ENCODE results near the gene LY9. TPM values are rescaled to one million over a fixed set of nuclear protein-coding genes. Genes with fewer than 3 reads are reported as not detected.

The LY9 gene
- total and polyA plus RNA-seq, 9 of the 15 experiments (the other 6 are each of a cell fraction or from before 2014, with no cell fraction given) = not detected

- no peak overlapping the region for H3K9ac ChIP-seq (ENCODE audit: insufficient read depth in 1 of 2, low read depth in 2 of 2, low read length in 2 of 2)
- no peaks in the 10 kb centered on the region for H3K36me3 ChIP-seq (ENCODE audit: control insufficient read depth, insufficient read depth, low read length)
- no peaks in the 10 kb centered on the region for H3K9me1 ChIP-seq (ENCODE audit: control insufficient read depth, insufficient read depth, low read length)
- no peaks in the 10 kb centered on the region for H3K4me1 ChIP-seq (replicated peaks in 1 of 2; ENCODE audit: control insufficient read depth in 2 of 2, insufficient read depth in 2 of 2, low read length in 2 of 2)
- in situ Hi-C loops (cut with MboI) (no loop called here), intact Hi-C loops (cut with micrococcal nuclease) (no loop called here)
- H3K9me3 ChIP-seq (replicated peaks; ENCODE audit: control insufficient read depth, insufficient read depth, low read depth, low read length) = peaks cover 6% of the 10 kb centered on the region
- TF ChIP-seq NCOA6 (IDR thresholded peaks at IDR 0.05) (no peak), TEAD1 (CRISPR knock-in tag; IDR thresholded peaks at IDR 0.05) (no peak), ZFPM2 (CRISPR knock-in tag; IDR thresholded peaks at IDR 0.05) (no peak), SETDB1 (IDR thresholded peaks at IDR 0.05; ENCODE audit: low read length) (no peak), ZKSCAN1 (IDR thresholded peaks at IDR 0.05; ENCODE audit: low read depth, low read length) (no peak), SMARCE1 (IDR thresholded peaks at IDR 0.05) (no peak), FOXK1 (CRISPR knock-in tag; IDR thresholded peaks at IDR 0.05; ENCODE audit: borderline replicate concordance) (no peak), TCF3 (CRISPR knock-in tag; IDR thresholded peaks at IDR 0.05) (no peak), BHLHE40 (IDR thresholded peaks at IDR 0.05; ENCODE audit: low read length) (no peak), NCOA2 (IDR thresholded peaks at IDR 0.05; ENCODE audit: partially characterized antibody in 2 of 2) (no peak), XRCC3 (IDR thresholded peaks at IDR 0.05) (no peak), MAFK (IDR thresholded peaks at IDR 0.05; ENCODE audit: low read length) (no peak), NCOA1 (IDR thresholded peaks at IDR 0.05; ENCODE audit: low read depth) (no peak)
- TF ChIP-seq, protein P1, sequence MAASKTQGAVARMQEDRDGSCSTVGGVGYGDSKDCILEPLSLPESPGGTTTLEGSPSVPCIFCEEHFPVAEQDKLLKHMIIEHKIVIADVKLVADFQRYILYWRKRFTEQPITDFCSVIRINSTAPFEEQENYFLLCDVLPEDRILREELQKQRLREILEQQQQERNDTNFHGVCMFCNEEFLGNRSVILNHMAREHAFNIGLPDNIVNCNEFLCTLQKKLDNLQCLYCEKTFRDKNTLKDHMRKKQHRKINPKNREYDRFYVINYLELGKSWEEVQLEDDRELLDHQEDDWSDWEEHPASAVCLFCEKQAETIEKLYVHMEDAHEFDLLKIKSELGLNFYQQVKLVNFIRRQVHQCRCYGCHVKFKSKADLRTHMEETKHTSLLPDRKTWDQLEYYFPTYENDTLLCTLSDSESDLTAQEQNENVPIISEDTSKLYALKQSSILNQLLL (CRISPR knock-in tag; IDR thresholded peaks at IDR 0.05; ENCODE audit: borderline replicate concordance) = no peak
- H3K79me2 ChIP-seq (ENCODE audit: control insufficient read depth, insufficient read depth, low read length) = no peaks in the 10 kb centered on the region
- H3K4me2 ChIP-seq (ENCODE audit: insufficient read depth, low read length) = no peak overlapping the region
- ATAC-seq (no peak), DNase-seq (ENCODE audit: extremely low read depth in 1 of 4, low spot score in 3 of 4) (no peak), FAIRE-seq (no peak)
- POLR2A ChIA-PET = no interaction called here
- H3K4me3 ChIP-seq = no peak overlapping the region
- H4K20me1 ChIP-seq (replicated peaks; ENCODE audit: control insufficient read depth, insufficient read depth, low read length) = no peaks in the 10 kb centered on the region
- CTCF ChIA-PET (ENCODE audit: low intra/inter-chr PET ratio) = no interaction called here
- WGBS (ENCODE audit: insufficient coverage, low coverage, missing lambda C conversion rate) = 0% methylated on average over 2 of the region's 2 CpGs
- BruUV-seq (replicated peaks) = no TSS peak
- H3K27me3 ChIP-seq (ENCODE audit: control insufficient read depth in 2 of 2, insufficient read depth in 2 of 2, low read length in 2 of 2) = no peaks in the 10 kb centered on the region; a peak in 1 of 5 replicates
- no peak overlapping the region for H2AFZ ChIP-seq (ENCODE audit: low read depth, low read length)
- no peak overlapping the region for H3K27ac ChIP-seq (ENCODE audit: extremely low read depth, low read depth, low read length)
Measured at GRCh38 chr1:160807738-160808137, 11.8 kb downstream of the LY9 start.

Measured in K562 (cell line).